ENCODE data around the gene OPCML. TPM values are rescaled to one million over a fixed set of nuclear protein-coding genes. Genes with fewer than 3 reads are reported as not detected.

The OPCML gene
- total RNA-seq, 1 experiment from 2014 or later, result not detected

DNA sequence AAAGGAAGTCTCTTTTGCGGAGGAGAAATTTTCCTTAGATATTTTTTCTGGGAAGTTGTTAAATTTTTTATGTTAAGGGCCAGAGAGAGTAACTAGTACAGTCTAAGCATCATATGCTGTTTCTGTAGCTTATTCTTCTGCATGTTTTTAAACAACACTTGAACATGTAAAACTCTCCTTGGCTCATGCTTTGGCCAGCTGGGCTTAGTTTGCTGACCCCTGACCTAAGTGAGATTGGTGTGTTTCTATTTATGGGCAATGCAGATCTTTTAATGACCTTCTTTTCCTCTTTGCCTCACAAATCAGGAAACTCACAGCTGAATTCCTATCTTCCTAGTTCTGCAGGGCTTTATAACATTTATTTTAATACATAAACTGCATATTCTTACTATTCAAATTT lies 942.5 kb downstream of the OPCML start:
- no peaks in the 10 kb centered on the region for H3K36me3 ChIP-seq (ENCODE audit: low read depth)
- CTCF ChIA-PET, result no interaction called here
- no peaks in the 10 kb centered on the region for H3F3A ChIP-seq (ENCODE audit: insufficient read depth, low read depth)
- H3K4me3 ChIP-seq, result no peak overlapping the region
- POLR2A ChIA-PET (ENCODE audit: unreplicated experiment), result no interaction called here
- H3K79me2 ChIP-seq (ENCODE audit: low read depth), result no peaks in the 10 kb centered on the region
- no peaks in the 10 kb centered on the region for H3K27me3 ChIP-seq (ENCODE audit: insufficient read depth, low read depth)
- intact Hi-C loops (cut with micrococcal nuclease; ENCODE audit: unreplicated experiment), result no loop called here
- no peak overlapping the region for H2AFZ ChIP-seq
- H3K9me2 ChIP-seq (ENCODE audit: insufficient read depth), result no peaks in the 10 kb centered on the region
- H4K20me1 ChIP-seq (ENCODE audit: insufficient read depth), result no peaks in the 10 kb centered on the region
- H3K9me3 ChIP-seq (ENCODE audit: insufficient read depth, low read depth), result no peaks in the 10 kb centered on the region
- H3K4me1 ChIP-seq (replicated peaks; ENCODE audit: insufficient read depth), result no peaks in the 10 kb centered on the region
- TF ChIP-seq EZH2 (IDR thresholded peaks at IDR 0.05; ENCODE audit: low read depth), result no peak
- BruUV-seq (replicated peaks), result no TSS peak
- no peak for DNase-seq
- H3K27ac ChIP-seq, result no peak overlapping the region
- no peak overlapping the region for H3K4me2 ChIP-seq

DNA sequence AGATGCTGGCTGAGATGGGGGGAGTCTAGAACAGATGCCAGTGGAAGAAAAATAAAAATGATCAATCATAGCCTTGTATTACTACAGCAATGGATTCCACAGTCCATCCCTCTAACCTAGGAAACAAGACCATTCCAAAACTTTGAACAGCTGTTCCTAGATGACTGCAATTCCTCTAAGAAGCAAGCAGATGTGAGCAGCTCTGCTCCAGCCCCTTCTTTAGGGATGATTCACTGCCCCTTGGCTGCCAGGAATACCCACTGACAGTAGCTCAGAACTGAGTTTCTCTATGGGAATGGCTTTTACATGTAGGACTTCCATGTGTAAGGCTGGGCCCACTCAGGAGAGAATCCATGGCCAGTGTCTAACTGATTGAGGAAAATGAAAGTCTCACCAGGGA lies 943.9 kb downstream of the OPCML start:
- Histone ChIP-seq H3K27me3 (ENCODE audit: insufficient read depth, low read depth) (no peaks in the 10 kb centered on the region), H3K4me2 (no peak overlapping the region), H3K36me3 (ENCODE audit: low read depth) (no peaks in the 10 kb centered on the region), H3K4me3 (no peak overlapping the region), H3K9me3 (ENCODE audit: insufficient read depth, low read depth) (no peaks in the 10 kb centered on the region), H2AFZ (no peak overlapping the region), H4K20me1 (ENCODE audit: insufficient read depth) (no peaks in the 10 kb centered on the region), H3F3A (ENCODE audit: insufficient read depth, low read depth) (no peaks in the 10 kb centered on the region), H3K27ac (no peak overlapping the region), H3K4me1 (replicated peaks; ENCODE audit: insufficient read depth) (no peaks in the 10 kb centered on the region), H3K79me2 (ENCODE audit: low read depth) (no peaks in the 10 kb centered on the region), H3K9me2 (ENCODE audit: insufficient read depth) (no peaks in the 10 kb centered on the region)
- POLR2A ChIA-PET (ENCODE audit: unreplicated experiment), result no interaction called here
- no peak for DNase-seq
- intact Hi-C loops (cut with micrococcal nuclease; ENCODE audit: unreplicated experiment), result no loop called here
- CTCF ChIA-PET, result no interaction called here
- no TSS peak for BruUV-seq (replicated peaks)
- TF ChIP-seq EZH2 (IDR thresholded peaks at IDR 0.05; ENCODE audit: low read depth), result no peak
- TF ChIP-seq, protein P1, sequence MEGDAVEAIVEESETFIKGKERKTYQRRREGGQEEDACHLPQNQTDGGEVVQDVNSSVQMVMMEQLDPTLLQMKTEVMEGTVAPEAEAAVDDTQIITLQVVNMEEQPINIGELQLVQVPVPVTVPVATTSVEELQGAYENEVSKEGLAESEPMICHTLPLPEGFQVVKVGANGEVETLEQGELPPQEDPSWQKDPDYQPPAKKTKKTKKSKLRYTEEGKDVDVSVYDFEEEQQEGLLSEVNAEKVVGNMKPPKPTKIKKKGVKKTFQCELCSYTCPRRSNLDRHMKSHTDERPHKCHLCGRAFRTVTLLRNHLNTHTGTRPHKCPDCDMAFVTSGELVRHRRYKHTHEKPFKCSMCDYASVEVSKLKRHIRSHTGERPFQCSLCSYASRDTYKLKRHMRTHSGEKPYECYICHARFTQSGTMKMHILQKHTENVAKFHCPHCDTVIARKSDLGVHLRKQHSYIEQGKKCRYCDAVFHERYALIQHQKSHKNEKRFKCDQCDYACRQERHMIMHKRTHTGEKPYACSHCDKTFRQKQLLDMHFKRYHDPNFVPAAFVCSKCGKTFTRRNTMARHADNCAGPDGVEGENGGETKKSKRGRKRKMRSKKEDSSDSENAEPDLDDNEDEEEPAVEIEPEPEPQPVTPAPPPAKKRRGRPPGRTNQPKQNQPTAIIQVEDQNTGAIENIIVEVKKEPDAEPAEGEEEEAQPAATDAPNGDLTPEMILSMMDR (conservative IDR thresholded peaks at IDR 0.05), result no peak

DNA sequence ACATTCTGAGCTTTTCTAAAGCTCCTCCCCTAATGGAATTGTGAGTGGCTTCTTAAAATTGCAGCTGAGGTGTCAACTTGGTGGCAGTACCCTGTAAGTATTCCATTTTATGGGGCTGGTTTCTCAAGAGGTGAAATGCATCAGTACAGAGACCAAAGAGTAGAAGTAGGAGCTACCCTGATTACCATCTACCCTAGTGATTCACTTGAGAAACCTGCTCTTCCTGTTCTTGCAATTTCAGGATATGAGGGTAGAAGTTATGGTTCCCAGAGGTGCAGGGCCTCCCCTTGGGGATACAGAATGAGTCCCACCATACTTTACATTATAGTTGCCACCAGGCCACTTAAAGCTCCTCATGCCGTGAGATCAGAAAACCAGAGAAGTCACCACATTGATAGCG lies 944.6 kb downstream of the OPCML start:
- H3K9me2 ChIP-seq (ENCODE audit: insufficient read depth), result no peaks in the 10 kb centered on the region
- no peaks in the 10 kb centered on the region for H3F3A ChIP-seq (ENCODE audit: insufficient read depth, low read depth)
- ChIA-PET CTCF (no interaction called here), POLR2A (ENCODE audit: unreplicated experiment) (no interaction called here)
- H4K20me1 ChIP-seq (ENCODE audit: insufficient read depth), result no peaks in the 10 kb centered on the region
- TF ChIP-seq EZH2 (IDR thresholded peaks at IDR 0.05; ENCODE audit: low read depth), result no peak
- TF ChIP-seq, protein P1 (conservative IDR thresholded peaks at IDR 0.05), result no peak
- H3K27ac ChIP-seq, result no peak overlapping the region
- no peak overlapping the region for H2AFZ ChIP-seq
- H3K9me3 ChIP-seq (ENCODE audit: insufficient read depth, low read depth), result no peaks in the 10 kb centered on the region
- H3K4me1 ChIP-seq (replicated peaks; ENCODE audit: insufficient read depth), result no peaks in the 10 kb centered on the region
- intact Hi-C loops (cut with micrococcal nuclease; ENCODE audit: unreplicated experiment), result no loop called here
- H3K27me3 ChIP-seq (ENCODE audit: insufficient read depth, low read depth), result no peaks in the 10 kb centered on the region
- BruUV-seq (replicated peaks), result no TSS peak
- no peak for DNase-seq
- no peaks in the 10 kb centered on the region for H3K36me3 ChIP-seq (ENCODE audit: low read depth)
- H3K4me3 ChIP-seq, result no peak overlapping the region
- no peak overlapping the region for H3K4me2 ChIP-seq
- H3K79me2 ChIP-seq (ENCODE audit: low read depth), result no peaks in the 10 kb centered on the region

DNA sequence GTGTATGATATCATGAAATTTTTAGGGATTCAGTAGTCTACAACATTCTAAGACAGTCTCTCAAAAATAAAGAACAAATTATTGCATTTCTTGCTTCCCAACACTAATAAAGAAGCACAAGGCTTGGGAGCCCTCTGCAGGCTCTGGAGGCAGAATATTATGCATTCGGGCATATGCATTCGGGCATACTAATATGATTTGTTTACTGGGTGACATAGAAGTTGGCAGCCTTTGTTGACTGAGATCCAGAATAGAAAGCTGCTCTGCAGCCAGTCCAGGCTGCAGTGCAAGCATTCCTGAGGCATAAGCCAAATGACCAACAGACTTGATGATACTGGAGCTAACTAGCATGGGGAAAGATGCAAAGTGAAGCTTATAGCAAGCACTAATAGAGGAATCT lies 945.5 kb downstream of the OPCML start:
- no peaks in the 10 kb centered on the region for H3F3A ChIP-seq (ENCODE audit: insufficient read depth, low read depth)
- no peak overlapping the region for H3K27ac ChIP-seq
- no peaks in the 10 kb centered on the region for H3K27me3 ChIP-seq (ENCODE audit: insufficient read depth, low read depth)
- TF ChIP-seq, protein P1 (conservative IDR thresholded peaks at IDR 0.05), result no peak
- TF ChIP-seq EZH2 (IDR thresholded peaks at IDR 0.05; ENCODE audit: low read depth), result no peak
- no peaks in the 10 kb centered on the region for H3K36me3 ChIP-seq (ENCODE audit: low read depth)
- no peaks in the 10 kb centered on the region for H3K4me1 ChIP-seq (replicated peaks; ENCODE audit: insufficient read depth)
- intact Hi-C loops (cut with micrococcal nuclease; ENCODE audit: unreplicated experiment), result no loop called here
- no peak overlapping the region for H3K4me3 ChIP-seq
- H4K20me1 ChIP-seq (ENCODE audit: insufficient read depth), result no peaks in the 10 kb centered on the region
- CTCF ChIA-PET, result no interaction called here
- POLR2A ChIA-PET (ENCODE audit: unreplicated experiment), result no interaction called here
- BruUV-seq (replicated peaks), result no TSS peak
- H3K9me2 ChIP-seq (ENCODE audit: insufficient read depth), result no peaks in the 10 kb centered on the region
- no peaks in the 10 kb centered on the region for H3K9me3 ChIP-seq (ENCODE audit: insufficient read depth, low read depth)
- H2AFZ ChIP-seq, result no peak overlapping the region
- H3K79me2 ChIP-seq (ENCODE audit: low read depth), result no peaks in the 10 kb centered on the region
- DNase-seq, result no peak
- H3K4me2 ChIP-seq, result no peak overlapping the region

Measured in PC-9 (cell line).